ENCODE measurements around the gene LIX1L. TPM values are rescaled to one million over a fixed set of nuclear protein-coding genes. Genes with fewer than 3 reads are reported as not detected.

LIX1L gene
- total and polyA plus RNA-seq, 2 of the 13 experiments (the other 11 are each of a cell fraction or from before 2014, with no cell fraction given) = 8.1 to 24.9 TPM

DNA sequence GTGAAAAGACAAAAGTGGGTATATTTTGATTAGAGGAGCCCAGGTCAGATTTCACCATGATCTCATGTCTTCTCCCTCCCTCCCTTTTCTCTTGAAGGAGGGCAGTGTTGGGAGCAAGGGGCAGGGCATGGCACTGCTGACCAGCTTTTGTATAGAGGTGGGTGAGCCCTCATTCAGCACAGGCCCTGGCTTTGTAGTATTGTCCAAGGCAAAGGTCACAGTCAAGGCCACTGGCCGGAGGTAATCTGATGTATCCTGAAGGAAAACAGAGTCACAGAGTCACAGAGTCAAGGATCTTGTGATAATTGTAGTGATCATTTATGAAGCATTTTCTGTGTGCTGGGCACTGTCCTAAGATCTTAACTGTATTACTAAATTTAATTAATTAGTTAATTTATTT lies 59.8 kb downstream of the LIX1L start (continued):
- TF ChIP-seq IRF2 (CRISPR knock-in tag; IDR thresholded peaks at IDR 0.05) (0 out of 2 replicates have a peak, but pooled peaks have one; percentile 15), XBP1 (CRISPR knock-in tag; IDR thresholded peaks at IDR 0.05) (no peak), FOXO1 (CRISPR knock-in tag; IDR thresholded peaks at IDR 0.05) (peak; percentile 59), ZKSCAN1 (IDR thresholded peaks at IDR 0.05; ENCODE audit: low read length) (no peak), NR0B2 (CRISPR knock-in tag; IDR thresholded peaks at IDR 0.05) (no peak), HNRNPK (IDR thresholded peaks at IDR 0.05; ENCODE audit: low read depth, low read length, poor library complexity, severe bottlenecking) (no peak), NKX3-1 (CRISPR knock-in tag; IDR thresholded peaks at IDR 0.05) (no peak), SUZ12 (IDR thresholded peaks at IDR 0.05; ENCODE audit: low read depth, low read length) (no peak), TMF1 (CRISPR knock-in tag; IDR thresholded peaks at IDR 0.05; ENCODE audit: low read depth) (no peak), ZNF850 (CRISPR knock-in tag; conservative IDR thresholded peaks at IDR 0.05) (no peak), ZNF10 (CRISPR knock-in tag; IDR thresholded peaks at IDR 0.05; ENCODE audit: borderline replicate concordance, low read depth) (no peak), RAD21 (CRISPR knock-in tag; IDR thresholded peaks at IDR 0.05) (no peak), POGZ (CRISPR knock-in tag; IDR thresholded peaks at IDR 0.05) (no peak), SAP130 (CRISPR knock-in tag; IDR thresholded peaks at IDR 0.05; ENCODE audit: low read depth) (peak; percentile 41; the same call in 1 of the 2 replicates), POLR2AphosphoS5 (IDR thresholded peaks at IDR 0.05; ENCODE audit: low read depth, low read length) (no peak), NAIF1 (CRISPR knock-in tag; IDR thresholded peaks at IDR 0.05; ENCODE audit: borderline replicate concordance) (no peak), ZNF383 (CRISPR knock-in tag; IDR thresholded peaks at IDR 0.05; ENCODE audit: borderline replicate concordance) (no peak), MTA3 (CRISPR knock-in tag; IDR thresholded peaks at IDR 0.05) (no peak), TEF (CRISPR knock-in tag; IDR thresholded peaks at IDR 0.05) (no peak), ZNF564 (CRISPR knock-in tag; IDR thresholded peaks at IDR 0.05) (no peak), ZFX (CRISPR knock-in tag; IDR thresholded peaks at IDR 0.05; ENCODE audit: low read depth) (peak; percentile 26; the same call in 1 of the 2 replicates), ZNF333 (CRISPR knock-in tag; IDR thresholded peaks at IDR 0.05; ENCODE audit: borderline replicate concordance) (no peak), MED13 (CRISPR knock-in tag; IDR thresholded peaks at IDR 0.05) (no peak), ZNF629 (CRISPR knock-in tag; conservative IDR thresholded peaks at IDR 0.05) (0 out of 2 replicates have a peak, but pooled peaks have one; percentile 25), SOX5 (CRISPR knock-in tag; IDR thresholded peaks at IDR 0.05; ENCODE audit: borderline replicate concordance) (peak; percentile 70; the same call in 1 of the 2 replicates), ZNF746 (CRISPR knock-in tag; IDR thresholded peaks at IDR 0.05) (no peak), HDAC6 (IDR thresholded peaks at IDR 0.05; ENCODE audit: low read depth, low read length) (no peak), ZMYM3 (CRISPR knock-in tag; IDR thresholded peaks at IDR 0.05) (no peak), REL (CRISPR knock-in tag; conservative IDR thresholded peaks at IDR 0.05) (no peak), NPAS2 (CRISPR knock-in tag; IDR thresholded peaks at IDR 0.05; ENCODE audit: borderline replicate concordance) (no peak), ETV5 (CRISPR knock-in tag; IDR thresholded peaks at IDR 0.05; ENCODE audit: borderline replicate concordance) (peak; percentile 93)
- TF ChIP-seq, protein P1, sequence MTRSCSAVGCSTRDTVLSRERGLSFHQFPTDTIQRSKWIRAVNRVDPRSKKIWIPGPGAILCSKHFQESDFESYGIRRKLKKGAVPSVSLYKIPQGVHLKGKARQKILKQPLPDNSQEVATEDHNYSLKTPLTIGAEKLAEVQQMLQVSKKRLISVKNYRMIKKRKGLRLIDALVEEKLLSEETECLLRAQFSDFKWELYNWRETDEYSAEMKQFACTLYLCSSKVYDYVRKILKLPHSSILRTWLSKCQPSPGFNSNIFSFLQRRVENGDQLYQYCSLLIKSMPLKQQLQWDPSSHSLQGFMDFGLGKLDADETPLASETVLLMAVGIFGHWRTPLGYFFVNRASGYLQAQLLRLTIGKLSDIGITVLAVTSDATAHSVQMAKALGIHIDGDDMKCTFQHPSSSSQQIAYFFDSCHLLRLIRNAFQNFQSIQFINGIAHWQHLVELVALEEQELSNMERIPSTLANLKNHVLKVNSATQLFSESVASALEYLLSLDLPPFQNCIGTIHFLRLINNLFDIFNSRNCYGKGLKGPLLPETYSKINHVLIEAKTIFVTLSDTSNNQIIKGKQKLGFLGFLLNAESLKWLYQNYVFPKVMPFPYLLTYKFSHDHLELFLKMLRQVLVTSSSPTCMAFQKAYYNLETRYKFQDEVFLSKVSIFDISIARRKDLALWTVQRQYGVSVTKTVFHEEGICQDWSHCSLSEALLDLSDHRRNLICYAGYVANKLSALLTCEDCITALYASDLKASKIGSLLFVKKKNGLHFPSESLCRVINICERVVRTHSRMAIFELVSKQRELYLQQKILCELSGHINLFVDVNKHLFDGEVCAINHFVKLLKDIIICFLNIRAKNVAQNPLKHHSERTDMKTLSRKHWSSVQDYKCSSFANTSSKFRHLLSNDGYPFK (CRISPR knock-in tag; IDR thresholded peaks at IDR 0.05; ENCODE audit: borderline replicate concordance) = no peak

Data from HepG2 (cell line).